Activated B cell treated with CpG ODN at 0.5 μM for 24 hours (primary cell): ENCODE measurements around the gene IL19. TPM values are rescaled to one million over a fixed set of nuclear protein-coding genes. Genes with fewer than 3 reads are reported as not detected.

Source experiments
- ATAC-seq: fragments of 200-7000 bp; cut with Tn5 transposase; one replicate; pipeline ENCODE4 v1.10.0; 2021; ENCODE audit warnings: low read depth, mild to moderate bottlenecking, moderate library complexity
- CTCF ChIA-PET: fragments of 350-600 bp; sonication (Branson Sonifier 250); formaldehyde crosslinking; loops from one replicate; lab custom pipeline; 2021; ENCODE audit warnings: antibody characterized with exemption; lab: Charles Lee
- POLR2A ChIA-PET: fragments of 350-600 bp; sonication (Branson Sonifier 250); formaldehyde crosslinking; loops from one replicate; lab custom pipeline; 2021; ENCODE audit warnings: antibody characterized with exemption; lab: Charles Lee
- DNase-seq: peaks from one replicate; pipeline ENCODE4 v3.0.0; 2022
- H3K27ac Mint-ChIP-seq: one replicate; pipeline ENCODE4 v1.8.0; 2020; ENCODE audit warnings: mixed read lengths
- H3K27me3 Mint-ChIP-seq: one replicate; pipeline ENCODE4 v1.8.0; 2021; ENCODE audit warnings: mixed read lengths
- H3K36me3 Mint-ChIP-seq: one replicate; pipeline ENCODE4 v1.8.0; 2021; ENCODE audit warnings: low read depth, mixed read lengths
- H3K4me1 Mint-ChIP-seq: one replicate; pipeline ENCODE4 v1.8.0; 2021; ENCODE audit warnings: mixed read lengths
- H3K4me3 Mint-ChIP-seq: one replicate; pipeline ENCODE4 v1.8.0; 2020; ENCODE audit warnings: mild to moderate bottlenecking, mixed read lengths
- H3K9me3 Mint-ChIP-seq: one replicate; pipeline ENCODE4 v1.8.0; 2020; ENCODE audit warnings: mixed read lengths
- CTCF ChIP-seq: fragments of 200-600 bp; IDR thresholded peaks from one replicate; pipeline ENCODE4 v1.8.0; 2022; ENCODE audit warnings: antibody characterized with exemption, mild to moderate bottlenecking
- intact Hi-C: fragments of 100-400 bp; cut with micrococcal nuclease; formaldehyde crosslinking; loops from one replicate; pipeline ENCODE4 v1.15.1; 2024
- total RNA-seq: library from RNA; stranded (reverse); gene quantifications from 2 replicates; pipeline ENCODE4 v1.2.3, GENCODE V29; 2022

IL19 gene
- total RNA-seq, 1 donor from 2014 or later, result not detected

GRCh38 chr1:206792939-206793607 lies 22.5 kb downstream of the IL19 start:
- POLR2A ChIA-PET, result interaction anchor here (0.8 to 1.5 kb wide), 9 partner anchors 9 to 58 kb away, joined by 3 to 9 read pairs (median 4); partner anchors contain the start of gene IL10
- Mint-ChIP-seq H3K9me3 (no peaks in the 10 kb centered on the region), H3K27ac (peak overlapping the region; percentile 94), H3K36me3 (no peaks in the 10 kb centered on the region), H3K27me3 (no peaks in the 10 kb centered on the region), H3K4me1 (peaks cover 83% of the 10 kb centered on the region), H3K4me3 (peak overlapping the region; percentile 38)
- CTCF ChIA-PET, result interaction anchor here (1.0 to 1.8 kb wide), 5 partner anchors 10 to 58 kb away, joined by 4 to 10 read pairs (median 4); partner anchors contain the start of gene IL10
- no peak for TF ChIP-seq CTCF
- ATAC-seq, result peak; percentile 64
- intact Hi-C loops, result loop anchor here (1.0 to 5.0 kb wide), 2 partner anchors 9 to 114 kb away; no protein-coding TSS in a partner anchor
- DNase-seq, result no peak

GRCh38 chr1:206793620-206794019 lies 23.0 kb downstream of the IL19 start:
- CTCF ChIA-PET, result interaction anchor here (1.0 to 2.5 kb wide), 4 partner anchors 10 to 59 kb away, joined by 4 to 17 read pairs (median 7); partner anchors contain the start of gene IL10
- ATAC-seq (no peak), DNase-seq (no peak)
- H3K27me3 Mint-ChIP-seq, result no peaks in the 10 kb centered on the region
- no peaks in the 10 kb centered on the region for H3K36me3 Mint-ChIP-seq
- POLR2A ChIA-PET, result interaction anchor here (0.8 to 1.5 kb wide), 9 partner anchors 9 to 58 kb away, joined by 3 to 9 read pairs (median 4); partner anchors contain the start of gene IL10
- intact Hi-C loops, result loop anchor here (1.0 to 5.0 kb wide), 3 partner anchors 9 to 114 kb away; no protein-coding TSS in a partner anchor
- peaks cover 85% of the 10 kb centered on the region for H3K4me1 Mint-ChIP-seq
- H3K4me3 Mint-ChIP-seq, result peak overlapping the region; percentile 38
- H3K9me3 Mint-ChIP-seq, result no peaks in the 10 kb centered on the region
- no peak for TF ChIP-seq CTCF
- H3K27ac Mint-ChIP-seq, result peak overlapping the region; percentile 94

GRCh38 chr1:206794294-206794908 lies 23.8 kb downstream of the IL19 start:
- H3K27me3 Mint-ChIP-seq, result no peaks in the 10 kb centered on the region
- H3K9me3 Mint-ChIP-seq, result no peaks in the 10 kb centered on the region
- TF ChIP-seq CTCF, result no peak
- ATAC-seq (peak; percentile 13), DNase-seq (no peak)
- peak overlapping the region; percentile 44 for H3K4me3 Mint-ChIP-seq
- H3K36me3 Mint-ChIP-seq, result no peaks in the 10 kb centered on the region
- POLR2A ChIA-PET, result interaction anchor here (0.5 to 1.8 kb wide), 9 partner anchors 9 to 55 kb away, joined by 3 to 8 read pairs (median 4); partner anchors contain the start of gene IL10
- H3K4me1 Mint-ChIP-seq, result peaks cover 84% of the 10 kb centered on the region
- CTCF ChIA-PET, result interaction anchor here (0.8 to 2.5 kb wide), 6 partner anchors 8 to 60 kb away, joined by 3 to 17 read pairs (median 5); partner anchors contain the start of gene IL10
- peak overlapping the region; percentile 94 for H3K27ac Mint-ChIP-seq
- intact Hi-C loops, result loop anchor here (1.0 to 5.0 kb wide), 2 partner anchors 9 to 113 kb away; no protein-coding TSS in a partner anchor

GRCh38 chr1:206796116-206796515 lies 25.5 kb downstream of the IL19 start:
- H3K4me3 Mint-ChIP-seq, result no peak overlapping the region
- ATAC-seq (no peak), DNase-seq (no peak)
- H3K36me3 Mint-ChIP-seq, result no peaks in the 10 kb centered on the region
- POLR2A ChIA-PET, result interaction anchor here (1.0 kb wide), 1 partner anchor 25 kb away, joined by 5 read pairs; no protein-coding TSS in a partner anchor
- CTCF ChIA-PET, result interaction anchor here (0.8 to 2.5 kb wide), 4 partner anchors 13 to 116 kb away, joined by 3 to 17 read pairs (median 8); partner anchors contain the start of gene IL10
- intact Hi-C loops, result no loop called here
- no peak for TF ChIP-seq CTCF
- H3K4me1 Mint-ChIP-seq, result peaks cover 76% of the 10 kb centered on the region
- no peak overlapping the region for H3K27ac Mint-ChIP-seq
- H3K27me3 Mint-ChIP-seq, result no peaks in the 10 kb centered on the region
- H3K9me3 Mint-ChIP-seq, result no peaks in the 10 kb centered on the region
